ENCODE results near the gene LRRC27.
"Not testable (repeated sequence)": the region's sequence is repeated elsewhere in the genome, so short reads cannot be mapped to it uniquely, and the experiment has no call there.

LRRC27 gene

DNA sequence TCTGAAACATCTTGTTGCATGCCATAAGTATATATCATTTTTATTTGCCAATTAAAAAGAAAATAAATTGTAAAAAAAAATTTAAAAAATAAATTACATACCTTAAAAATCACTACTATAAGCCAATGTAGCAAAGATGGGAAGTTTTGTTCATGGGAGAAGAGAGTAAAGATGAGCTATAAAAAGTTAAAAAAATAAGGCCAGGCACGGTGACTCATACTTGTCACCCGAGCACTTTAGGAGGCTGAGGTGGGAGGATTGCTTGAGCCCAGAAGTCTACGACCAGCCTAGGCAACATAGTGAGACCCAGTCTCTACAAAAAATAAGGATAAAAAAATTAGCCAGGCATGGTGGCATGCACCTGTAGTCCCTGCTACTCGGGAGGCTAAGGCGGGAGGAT lies 15.9 kb upstream of the LRRC27 start:
- no peak for DNase-seq

DNA sequence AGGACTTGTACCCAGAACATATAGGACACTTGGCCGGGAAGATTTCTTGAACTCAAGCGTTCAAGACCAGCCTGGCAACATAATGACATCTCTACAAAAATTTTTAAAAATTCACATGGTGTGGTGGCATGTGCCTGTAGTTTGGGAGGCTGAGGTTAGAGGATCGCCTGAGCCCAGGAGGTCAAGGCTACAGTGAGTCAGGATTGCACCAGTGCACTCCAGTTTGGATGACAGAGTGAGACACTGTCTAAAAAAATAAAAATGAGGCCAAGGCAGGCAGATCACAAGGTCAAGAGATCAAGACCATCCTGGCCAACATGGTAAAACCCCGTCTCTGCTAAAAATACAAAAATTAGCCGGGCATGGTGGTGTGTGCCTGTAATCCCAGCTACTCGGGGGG lies 14.5 kb upstream of the LRRC27 start:
- not testable (repeated sequence) for DNase-seq

GRCh38 chr10:132319853-132320653 lies 11.9 kb upstream of the LRRC27 start:
- DNase-seq, result no peak

DNA sequence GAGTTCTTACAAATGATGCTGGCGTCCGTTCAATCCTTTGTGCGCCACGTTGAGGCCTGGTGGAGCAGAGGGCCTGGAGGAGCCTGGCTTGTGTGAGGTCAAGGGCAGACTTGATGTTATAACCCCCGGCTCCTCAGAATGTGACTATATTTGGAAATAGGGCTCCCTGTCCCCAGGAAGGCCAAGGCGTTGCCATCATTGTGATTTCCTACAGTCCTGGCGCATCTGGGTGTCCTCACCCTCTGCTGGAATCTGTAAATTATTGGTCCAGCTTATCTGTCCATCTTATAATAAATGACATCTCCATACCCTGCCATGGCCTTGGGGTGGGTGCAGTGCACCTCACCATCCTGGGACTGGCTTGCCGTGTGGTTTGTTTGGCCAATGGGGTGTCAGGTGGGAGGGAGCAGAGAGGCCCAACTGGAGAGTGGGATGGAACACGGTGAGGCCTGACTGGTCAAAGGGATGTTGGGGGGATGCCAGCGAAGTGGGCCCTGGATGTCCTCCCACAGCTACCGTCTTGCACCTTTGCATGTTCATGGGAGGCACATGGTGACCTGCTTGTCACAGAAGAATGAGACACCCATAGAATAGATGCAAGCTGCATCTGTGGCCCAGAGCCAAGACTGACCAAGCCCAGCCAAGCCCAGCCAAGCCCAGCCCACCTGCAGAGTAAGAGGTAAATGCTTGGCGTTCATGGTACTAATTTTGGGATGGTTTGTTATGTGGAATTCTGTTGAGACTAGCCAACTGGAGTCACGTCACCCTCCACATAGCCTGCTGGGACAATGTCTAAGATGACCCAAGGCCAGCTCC lies 11.1 kb upstream of the LRRC27 start:
- DNase-seq, result no peak

DNA sequence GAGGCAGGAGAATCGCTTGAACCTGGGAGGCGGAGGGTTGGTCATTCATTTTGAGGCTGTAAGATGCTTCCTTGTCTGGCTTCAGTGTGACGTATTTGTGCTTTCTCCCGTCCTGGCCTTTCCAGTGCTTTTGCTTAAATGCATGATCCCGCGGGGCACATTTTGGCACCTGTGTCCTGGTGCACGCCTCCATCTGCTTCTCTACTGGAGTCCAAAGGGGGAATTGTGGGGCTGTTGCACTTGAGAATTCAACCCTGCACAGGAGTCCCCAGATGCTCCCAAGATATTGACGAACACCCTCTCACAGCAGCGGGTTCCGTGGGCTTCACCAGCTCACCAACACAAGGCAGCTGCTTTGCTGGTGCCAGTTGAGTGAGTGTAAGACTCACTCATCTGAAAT lies 10.3 kb upstream of the LRRC27 start:
- DNase-seq, result no peak

DNA sequence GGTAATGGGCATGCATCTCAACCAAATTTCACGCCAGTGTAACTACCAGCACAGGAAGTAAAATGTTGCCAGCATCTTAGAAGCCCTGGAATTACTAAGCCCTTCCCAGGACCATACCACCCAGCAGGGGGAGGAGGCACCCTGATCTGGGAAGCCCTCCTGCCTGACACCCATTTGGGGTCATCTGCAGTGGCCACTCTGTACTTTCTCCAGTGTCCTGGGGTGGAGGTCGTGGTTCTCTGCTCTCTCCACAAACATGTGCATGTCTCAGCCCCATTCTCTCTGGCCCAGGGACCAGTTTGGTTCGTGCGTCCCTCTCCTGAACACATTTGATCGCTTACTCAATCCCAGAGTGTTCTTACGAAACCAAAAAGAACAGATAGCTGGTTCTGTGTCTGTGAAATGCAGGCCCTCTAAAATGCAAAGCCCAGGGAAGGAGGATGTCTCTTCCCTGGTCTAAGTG lies 9.4 kb upstream of the LRRC27 start:
- DNase-seq, result no peak

- DNase-seq, result no peak
These were observed 7.8 kb upstream of the LRRC27 start for GRCh38 chr10:132324186-132324585.

GRCh38 chr10:132326344-132326889 lies 5.6 kb upstream of the LRRC27 start:
- DNase-seq, result no peak

DNA sequence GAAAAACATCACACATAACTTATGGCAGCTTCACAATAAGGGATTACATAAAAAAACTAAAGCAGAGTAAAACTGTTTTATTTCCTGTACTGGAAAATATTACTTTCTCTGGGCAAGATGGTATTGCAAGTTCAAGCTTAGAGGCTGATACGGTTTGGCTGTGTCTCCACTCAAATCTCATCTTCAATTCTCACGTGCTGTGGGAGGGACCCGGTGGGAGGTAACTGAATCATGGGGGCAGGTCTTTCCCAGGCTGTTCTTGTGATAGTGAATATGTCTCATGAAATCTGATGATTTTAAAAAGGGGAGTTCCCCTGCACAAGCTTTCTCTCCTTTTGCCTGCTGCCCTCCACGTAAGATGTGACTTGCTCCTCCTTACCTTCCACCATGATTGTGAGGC lies 5.1 kb upstream of the LRRC27 start:
- DNase-seq, result no peak

DNA sequence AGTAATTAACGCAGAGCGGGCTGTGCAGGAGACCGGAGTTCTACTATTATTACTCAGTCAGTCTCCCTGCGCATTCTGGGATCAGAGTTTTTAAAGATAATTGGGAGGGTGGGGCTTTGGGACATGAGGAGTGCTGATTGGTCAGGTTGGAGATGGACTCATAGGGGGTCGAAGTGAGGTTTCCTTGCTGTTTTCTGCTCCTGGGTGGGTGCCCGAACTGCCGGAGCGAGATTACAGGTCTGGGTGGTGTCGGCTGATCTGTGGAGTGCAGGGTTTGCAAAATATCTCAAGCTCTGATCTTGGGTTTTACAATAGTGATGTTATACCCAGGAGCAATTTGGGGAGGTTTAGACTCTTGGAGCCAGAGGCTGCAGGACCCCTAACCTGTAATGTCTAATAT lies 3.9 kb upstream of the LRRC27 start:
- DNase-seq, result no peak

GRCh38 chr10:132328738-132329137 lies 3.3 kb upstream of the LRRC27 start:
- DNase-seq, result no peak

DNA sequence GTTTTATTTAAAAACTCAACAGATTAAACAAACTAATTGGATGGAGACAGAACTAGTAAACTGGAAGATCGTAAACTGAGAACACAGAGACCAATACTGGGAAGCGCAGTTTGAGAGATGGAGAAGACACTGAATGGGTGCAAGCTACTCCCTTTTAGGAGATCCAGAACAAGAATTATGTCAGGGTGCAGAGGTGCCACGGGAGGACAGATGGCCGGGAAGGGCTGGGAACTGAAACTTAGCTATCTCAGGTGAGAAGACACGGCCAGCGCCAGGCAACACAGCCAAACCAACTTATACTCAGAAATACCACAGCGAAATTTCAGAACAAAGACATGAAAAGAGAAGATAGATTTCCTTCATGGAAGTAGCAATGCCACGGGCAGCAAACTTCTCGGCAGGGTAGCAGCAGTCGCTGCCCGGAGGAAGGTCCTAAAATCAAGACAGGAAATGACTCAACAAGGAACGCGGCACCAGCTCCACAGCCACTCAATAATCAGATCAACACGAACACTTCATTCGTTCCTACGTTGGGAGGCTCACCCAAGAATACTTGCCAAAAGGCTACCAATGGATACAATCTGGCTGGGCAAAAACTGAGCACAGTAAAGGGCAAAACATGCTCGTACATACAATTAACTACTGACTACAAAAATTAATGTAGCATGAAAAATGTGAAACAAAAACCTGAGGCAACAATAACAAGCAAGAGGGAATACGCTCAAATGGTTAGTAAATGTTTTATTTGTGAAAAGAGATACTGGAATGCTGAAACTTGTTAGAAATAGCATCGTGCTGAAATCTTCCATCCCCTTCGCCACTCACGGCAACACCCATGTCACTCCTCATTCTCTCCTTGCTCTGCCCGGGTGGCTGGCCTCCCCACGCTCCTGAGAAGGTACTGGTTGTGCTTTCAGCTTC lies 2.2 kb upstream of the LRRC27 start:
- no peak for DNase-seq

- no peak for DNase-seq
These were observed 1.5 kb upstream of the LRRC27 start for GRCh38 chr10:132330486-132330833.

DNA sequence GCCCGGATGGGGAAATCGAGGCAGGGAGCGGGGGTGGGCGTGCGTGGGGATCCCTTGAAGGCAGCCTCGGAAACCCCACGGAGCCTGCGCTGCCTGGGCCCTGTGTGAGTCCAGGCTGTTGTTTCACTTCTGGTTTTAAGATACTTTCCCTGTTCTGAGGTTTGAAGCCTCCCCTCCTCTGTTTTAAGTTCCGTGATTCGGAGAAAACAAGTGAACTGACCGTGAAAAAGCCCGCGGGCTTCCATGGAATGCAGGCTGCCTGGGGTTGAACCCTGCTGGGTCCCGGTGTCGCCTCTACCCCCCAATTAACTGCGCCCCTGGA lies 401 bp downstream of the LRRC27 start:
- DNase-seq, result no peak

DNA sequence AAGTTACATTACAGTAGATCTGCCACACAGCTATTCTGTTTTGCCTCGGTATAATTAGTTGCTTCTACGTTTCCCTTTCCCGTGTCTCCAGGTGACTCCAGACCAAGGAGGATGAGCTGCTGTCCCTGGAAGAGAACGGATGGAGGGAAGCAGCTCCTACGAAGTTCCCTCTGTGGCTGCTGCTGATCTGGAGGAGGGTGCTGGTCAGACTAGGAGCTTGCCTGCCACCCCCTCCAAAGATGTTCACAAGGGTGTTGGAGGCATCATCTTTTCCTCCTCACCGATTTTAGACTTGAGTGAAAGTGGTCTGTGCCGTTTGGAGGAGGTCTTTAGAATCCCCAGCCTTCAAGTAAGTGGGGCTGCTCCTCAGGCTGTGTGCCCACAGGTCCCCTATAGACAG lies 1.4 kb downstream of the LRRC27 start:
- DNase-seq, result no peak

- no peak for DNase-seq
These were observed 2.7 kb downstream of the LRRC27 start for GRCh38 chr10:132334631-132335188.

- no peak for DNase-seq
These were observed 3.4 kb downstream of the LRRC27 start for GRCh38 chr10:132335189-132336063.

GRCh38 chr10:132336064-132336746 lies 4.2 kb downstream of the LRRC27 start:
- DNase-seq, result no peak

DNA sequence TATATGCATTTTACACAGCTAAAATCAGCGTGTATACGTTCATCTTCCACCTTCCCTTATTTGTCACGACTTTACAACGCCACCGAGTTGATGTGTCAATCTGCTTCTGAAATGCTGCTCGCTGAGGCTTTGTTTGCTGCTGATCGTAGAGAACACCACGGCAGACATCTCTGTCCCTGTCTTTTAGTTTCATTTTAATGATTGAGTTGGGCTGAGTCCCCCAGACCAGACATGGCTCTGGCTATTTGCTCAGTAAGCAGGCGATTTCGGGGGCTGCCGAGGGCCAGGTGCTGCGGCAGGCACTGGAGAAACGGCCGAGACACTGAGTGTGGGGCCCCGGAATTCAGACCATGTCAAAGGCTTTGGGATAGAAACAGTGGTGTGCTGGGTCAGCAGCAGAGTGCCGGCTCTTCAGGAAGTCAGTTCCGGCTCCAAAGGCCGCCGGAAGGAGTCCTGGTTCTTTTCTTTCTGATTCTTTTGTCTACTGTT lies 5.0 kb downstream of the LRRC27 start:
- DNase-seq, result no peak

DNA sequence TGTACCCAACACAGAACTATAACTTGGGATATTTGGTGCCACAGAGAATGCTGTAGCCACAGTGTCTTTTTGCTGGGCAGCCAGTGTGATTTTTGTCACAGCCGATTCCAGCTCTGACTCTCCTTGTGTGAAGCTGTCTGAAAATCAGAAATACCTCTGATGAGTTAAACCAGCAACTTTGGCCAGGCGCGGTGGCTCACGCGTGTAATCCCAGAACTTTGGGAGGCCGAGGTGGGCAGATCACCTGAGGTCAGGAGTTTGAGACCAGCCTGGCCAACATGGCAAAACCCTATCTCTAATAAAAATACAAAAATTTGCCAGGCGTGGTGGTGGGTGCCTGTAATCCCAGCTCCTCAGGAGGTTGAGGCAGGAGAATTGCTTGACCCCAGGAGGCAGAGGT lies 5.9 kb downstream of the LRRC27 start:
- DNase-seq, result not testable (repeated sequence)

DNA sequence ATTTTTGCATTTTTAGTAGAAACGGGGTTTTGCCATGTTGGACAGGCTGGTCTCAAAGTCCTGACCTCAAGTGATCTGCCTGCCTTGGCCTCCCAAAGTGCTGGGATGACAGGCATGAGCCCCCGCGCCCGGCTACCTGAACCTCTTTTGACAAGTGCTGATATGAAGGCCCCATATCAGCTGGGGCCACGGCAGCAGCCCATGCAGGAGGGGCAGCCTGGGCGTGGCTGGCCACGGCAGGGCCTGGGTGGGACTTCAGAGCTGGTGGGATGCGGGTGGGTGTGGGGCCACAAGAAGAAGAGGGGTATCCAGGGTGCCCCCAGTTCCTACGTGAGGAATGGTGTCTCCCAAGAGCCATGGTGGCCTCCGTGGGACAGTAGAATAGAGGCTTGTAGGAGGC lies 6.9 kb downstream of the LRRC27 start:
- DNase-seq, result no peak
